B cell (primary cell): ENCODE results near the gene CA5A. TPM values are rescaled to one million over a fixed set of nuclear protein-coding genes. Genes with fewer than 3 reads are reported as not detected.

Experiments
- ATAC-seq: fragments of 200-7000 bp; cut with Tn5 transposase; one replicate; pipeline ENCODE4 v1.10.0; 2021; ENCODE audit warnings: low read depth, mild to moderate bottlenecking, moderate number of reproducible peaks, moderate library complexity
- CTCF ChIA-PET: fragments of 350-600 bp; sonication (Branson Sonifier 250); formaldehyde crosslinking; loops from one replicate; lab custom pipeline; 2021; ENCODE audit warnings: antibody characterized with exemption, inconsistent platforms; lab: Charles Lee
- POLR2A ChIA-PET: fragments of 350-600 bp; sonication (Branson Sonifier 250); formaldehyde crosslinking; loops from one replicate; lab custom pipeline; 2021; ENCODE audit warnings: antibody characterized with exemption; lab: Charles Lee
- DNase-seq: peaks from one replicate; pipeline ENCODE4 v3.0.0; 2013
- H2AFZ ChIP-seq: 2 replicates; pipeline ENCODE4 v1.6.1; 2012; ENCODE audit warnings: mild to moderate bottlenecking, low read depth, low read length; ENCODE audit not compliant: insufficient read depth, poor library complexity, severe bottlenecking
- H3K27ac ChIP-seq, 2 donors: 1 replicate in 1 of 2; 2 replicates in 1 of 2; pipeline ENCODE4 v1.5.1; 2012 to 2013; ENCODE audit warnings: low read length in 2 of 2, mild to moderate bottlenecking in 2 of 2, moderate library complexity in 1 of 2
- H3K27me3 ChIP-seq, 4 experiments: fragments of 200-600 bp in 1 of 4; sonication (generic) in 1 of 4; replicated peaks in 1 of 4; 1 replicate in 2 of 4; 2 replicates in 2 of 4; pipeline versions ENCODE4 v1.6.1 to v1.7.0; 2013 to 2016; ENCODE audit warnings: low read length in 3 of 4, mild to moderate bottlenecking in 2 of 4, mixed read lengths in 1 of 4, moderate library complexity in 1 of 4; ENCODE audit not compliant: insufficient read depth in 4 of 4, control insufficient read depth in 3 of 4; ENCODE audit errors: control extremely low read depth in 1 of 4
- H3K36me3 ChIP-seq, 2 experiments: replicated peaks in 1 of 2; 1 replicate in 1 of 2; 2 replicates in 1 of 2; pipeline versions ENCODE4 v1.6.1 to v1.7.1; 2013; ENCODE audit warnings: low read length in 1 of 2; ENCODE audit not compliant: insufficient read depth in 2 of 2, control insufficient read depth in 1 of 2; ENCODE audit errors: control extremely low read depth in 1 of 2, extremely low read depth in 1 of 2
- H3K4me1 ChIP-seq, 2 donors: fragments of 200-600 bp in 1 of 2; sonication (generic) in 1 of 2; 1 replicate in 1 of 2; 2 replicates in 1 of 2; pipeline versions ENCODE4 v1.5.1 to v1.6.1; 2013 to 2017; ENCODE audit warnings: low read length in 2 of 2; ENCODE audit not compliant: control insufficient read depth in 2 of 2, insufficient read depth in 2 of 2
- H3K4me2 ChIP-seq: replicated peaks from 2 replicates; pipeline ENCODE3; 2012; ENCODE audit warnings: mild to moderate bottlenecking, low read depth, low read length; ENCODE audit not compliant: poor library complexity, severe bottlenecking
- H3K4me3 ChIP-seq, 5 experiments: fragments of 200-600 bp in 1 of 5; sonication (generic) in 1 of 5; 1 replicate in 3 of 5; 2 replicates in 2 of 5; pipeline versions ENCODE4 v1.5.1 to v1.7.0; 2011 to 2016; ENCODE audit warnings: low read length in 4 of 5, mild to moderate bottlenecking in 4 of 5, low read depth in 2 of 5, control low read depth in 1 of 5, moderate library complexity in 1 of 5; ENCODE audit not compliant: insufficient read depth in 1 of 5; ENCODE audit errors: control extremely low read depth in 1 of 5, extremely low read depth in 1 of 5
- H3K79me2 ChIP-seq: fragments of 200-600 bp; sonication (generic); one replicate; pipeline ENCODE4 v1.6.0; 2016; ENCODE audit warnings: low read length; ENCODE audit not compliant: control insufficient read depth, insufficient read depth
- H3K9ac ChIP-seq: fragments of 200-600 bp; sonication (generic); 2 replicates; pipeline ENCODE4 v1.6.1; 2017; ENCODE audit warnings: mild to moderate bottlenecking, low read length, moderate library complexity
- H3K9me3 ChIP-seq, 3 donors: one replicate each; pipeline versions ENCODE4 v1.6.1 to v1.7.1; 2013; ENCODE audit warnings: low read length in 2 of 3; ENCODE audit not compliant: control insufficient read depth in 2 of 3, insufficient read depth in 1 of 3; ENCODE audit errors: control extremely low read depth in 1 of 3
- H4K20me1 ChIP-seq: 2 replicates; pipeline ENCODE4 v1.6.0; 2012; ENCODE audit warnings: mild to moderate bottlenecking, low read length; ENCODE audit not compliant: insufficient read depth, control insufficient read depth, poor library complexity, severe bottlenecking
- H3K27ac Mint-ChIP-seq: one replicate; pipeline ENCODE4 v1.8.0; 2021; ENCODE audit warnings: mixed read lengths
- H3K27me3 Mint-ChIP-seq: one replicate; pipeline ENCODE4 v1.8.0; 2021; ENCODE audit warnings: mixed read lengths
- H3K4me1 Mint-ChIP-seq: one replicate; pipeline ENCODE4 v1.8.0; 2021; ENCODE audit warnings: mixed read lengths
- H3K4me3 Mint-ChIP-seq: one replicate; pipeline ENCODE4 v1.8.0; 2021; ENCODE audit warnings: mixed read lengths
- H3K9me3 Mint-ChIP-seq: one replicate; pipeline ENCODE4 v1.8.0; 2022; ENCODE audit warnings: mixed read lengths; ENCODE audit not compliant: insufficient read depth
- CTCF ChIP-seq: fragments of 200-600 bp; IDR thresholded peaks from one replicate; pipeline ENCODE4 v1.8.0; 2022; ENCODE audit warnings: antibody characterized with exemption, mild to moderate bottlenecking
- EZH2 ChIP-seq: IDR thresholded peaks from 2 replicates; pipeline ENCODE4 v1.6.1; 2012; ENCODE audit warnings: borderline replicate concordance, low read depth, mild to moderate bottlenecking, moderate library complexity, low read length; ENCODE audit not compliant: insufficient read depth, poor library complexity, severe bottlenecking
- WGBS: methylation state at CpG from one replicate; pipeline ENCODE4 v1.1.5; 2013; ENCODE audit warnings: missing lambda C conversion rate; ENCODE audit not compliant: insufficient coverage; 5-methylcytosine and 5-hydroxymethylcytosine counted together
- intact Hi-C: fragments of 100-400 bp; cut with micrococcal nuclease; formaldehyde crosslinking; loops from one replicate; pipeline ENCODE4 v1.10.0; 2022
- polyA plus RNA-seq: library from polyadenylated mRNA; depleted of rRNA; stranded (reverse); fragments of >200 nt; gene quantifications from 2 replicates; pipeline ENCODE4 v1.2.3, GENCODE V29; 2012
- total RNA-seq, 2 donors: library from RNA; stranded (reverse); fragments of 120-200 nt in 1 of 2; gene quantifications; 1 replicate in 1 of 2; 2 replicates in 1 of 2; pipeline versions ENCODE4 v1.2.3 to v1.2.4, GENCODE V29; 2013 to 2022

CA5A gene
- total and polyA plus RNA-seq, 2 donors (not counting 1 experiment from before 2014, with no cell fraction given) = 0.27 TPM; not detected in 1

- H3K36me3 ChIP-seq = peaks cover 7 to 25% of the 10 kb centered on the region in 2 experiments
- H3K9me3 Mint-ChIP-seq = peaks cover 2% of the 10 kb centered on the region
- H3K79me2 ChIP-seq = peaks cover 72% of the 10 kb centered on the region
- no peak for DNase-seq
- no peak overlapping the region for H3K9ac ChIP-seq
- WGBS = 87% methylated on average over 8 of the region's 9 CpGs
- no peak overlapping the region for H3K4me3 Mint-ChIP-seq
- ChIA-PET POLR2A (interaction anchor here (0.7 kb wide), 1 partner anchor 451 kb away, joined by 12 read pairs; no protein-coding TSS in a partner anchor), CTCF (no interaction called here)
- no peak overlapping the region for H3K4me2 ChIP-seq
- H2AFZ ChIP-seq = no peak overlapping the region
- H3K4me1 ChIP-seq = peaks cover 0 to 9% of the 10 kb centered on the region in 2 donors
- peaks cover 24% of the 10 kb centered on the region for H3K4me1 Mint-ChIP-seq
- peaks cover 7 to 18% (median 11%) of the 10 kb centered on the region in 3 donors for H3K9me3 ChIP-seq
- no peak overlapping the region for H3K27ac Mint-ChIP-seq
- H3K4me3 ChIP-seq = no peak overlapping the region
- no peak for TF ChIP-seq CTCF
- no peak for TF ChIP-seq EZH2
- no peak overlapping the region for H3K27ac ChIP-seq
- no peaks in the 10 kb centered on the region for H3K27me3 ChIP-seq
- no peaks in the 10 kb centered on the region for H3K27me3 Mint-ChIP-seq
- no peak for ATAC-seq
- peaks cover 66% of the 10 kb centered on the region for H4K20me1 ChIP-seq
- intact Hi-C loops = no loop called here
Measured at GRCh38 chr16:87974178-87974577, 37.8 kb upstream of the CA5A start.

- CTCF ChIA-PET = interaction anchor here (0.6 to 0.8 kb wide), 2 partner anchors 17 to 260 kb away, joined by 3 read pairs; no protein-coding TSS in a partner anchor
- H3K79me2 ChIP-seq = peaks cover 72% of the 10 kb centered on the region
- no peak overlapping the region for H3K9ac ChIP-seq
- 90% methylated on average over 1 of the region's 3 CpGs for WGBS
- no peak overlapping the region for H3K4me3 ChIP-seq
- TF ChIP-seq EZH2 (no peak), CTCF (no peak)
- peaks cover 7 to 21% of the 10 kb centered on the region in 2 experiments for H3K36me3 ChIP-seq
- H3K27me3 ChIP-seq = no peaks in the 10 kb centered on the region
- no peak overlapping the region for H3K4me2 ChIP-seq
- peaks cover 27% of the 10 kb centered on the region for H3K4me1 Mint-ChIP-seq
- peaks cover 7 to 18% (median 11%) of the 10 kb centered on the region in 3 donors for H3K9me3 ChIP-seq
- DNase-seq (no peak), ATAC-seq (no peak)
- H3K27ac ChIP-seq = no peak overlapping the region
- POLR2A ChIA-PET = interaction anchor here (0.7 kb wide), 1 partner anchor 451 kb away, joined by 12 read pairs; no protein-coding TSS in a partner anchor
- no peak overlapping the region for H2AFZ ChIP-seq
- no peak overlapping the region for H3K4me3 Mint-ChIP-seq
- H3K27ac Mint-ChIP-seq = no peak overlapping the region
- H4K20me1 ChIP-seq = peaks cover 66% of the 10 kb centered on the region
- H3K27me3 Mint-ChIP-seq = no peaks in the 10 kb centered on the region
- H3K9me3 Mint-ChIP-seq = peaks cover 2% of the 10 kb centered on the region
- peaks cover 0 to 9% of the 10 kb centered on the region in 2 donors for H3K4me1 ChIP-seq
- intact Hi-C loops = no loop called here
Measured at GRCh38 chr16:87973717-87974116, 37.4 kb upstream of the CA5A start.
